Testis (tissue), 3 donors: ENCODE results near the gene A3GALT2. TPM values are rescaled to one million over a fixed set of nuclear protein-coding genes. Genes with fewer than 3 reads are reported as not detected.

Experiments
- DNase-seq: peaks from one replicate; pipeline ENCODE4 v3.0.0-alpha.2; 2019
- H3K27ac ChIP-seq, 2 donors: fragments of 200-600 bp; sonication (generic); one replicate each; pipeline ENCODE4 v1.5.1; 2019
- H3K27me3 ChIP-seq: fragments of 200-600 bp; sonication (generic); one replicate; pipeline ENCODE4 v1.5.1; 2019
- H3K36me3 ChIP-seq: fragments of 200-600 bp; sonication (generic); one replicate; pipeline ENCODE4 v1.5.1; 2017; ENCODE audit warnings: low read depth; ENCODE audit errors: missing control alignments
- H3K4me1 ChIP-seq: fragments of 200-600 bp; sonication (generic); one replicate; pipeline ENCODE4 v1.5.1; 2019
- H3K4me3 ChIP-seq, 2 donors: fragments of 200-600 bp; sonication (generic); one replicate each; pipeline ENCODE4 v1.5.1; 2017 to 2019
- H3K9me3 ChIP-seq: fragments of 200-600 bp; sonication (generic); one replicate; pipeline ENCODE4 v1.5.1; 2017
- POLR2A ChIP-seq: fragments of 450-650 bp; IDR thresholded peaks from one replicate; pipeline ENCODE4 v1.6.1; 2017; ENCODE audit warnings: antibody characterized with exemption, mild to moderate bottlenecking, moderate library complexity
- WGBS, 2 donors: methylation state at CpG; one replicate each; pipeline ENCODE4 v1.1.5; 2018; 5-methylcytosine and 5-hydroxymethylcytosine counted together
- intact Hi-C: fragments of 100-400 bp; cut with DNase I; formaldehyde crosslinking; loops from one replicate; pipeline ENCODE4 v1.15.1; 2023; ENCODE audit warnings: low total_unique reads
- polyA plus RNA-seq: library from polyadenylated mRNA; stranded (reverse); fragments of 350-450 nt; fragmentation: Illumina TruSeq; extraction: RNeasy Lipid Tissue Mini Kit (QIAGEN cat#74804); gene quantifications from one replicate; pipeline ENCODE4 v1.2.3, GENCODE V29; 2014; ENCODE audit warnings: low read depth, low replicate concordance; ENCODE audit not compliant: insufficient read depth
- total RNA-seq, 2 donors: library from RNA; depleted of rRNA; stranded (reverse); fragments of >200 nt; gene quantifications; one replicate each; pipeline ENCODE4 v1.2.3, GENCODE V29; 2016
- TF ChIP-seq, protein P1 (sequence below), 3 experiments: fragments of 450-650 bp in 2 of 3; fragments of 200-600 bp in 1 of 3; sonication (generic) in 1 of 3; IDR thresholded peaks; one replicate each; pipeline ENCODE4 v1.5.1; 2016 to 2019; ENCODE audit warnings: antibody characterized with exemption in 3 of 3, mild to moderate bottlenecking in 2 of 3, moderate library complexity in 1 of 3

The A3GALT2 gene
- total and polyA plus RNA-seq, 3 donors from 2014 or later = 0.87 to 1.7 TPM; not detected in 1

DNA sequence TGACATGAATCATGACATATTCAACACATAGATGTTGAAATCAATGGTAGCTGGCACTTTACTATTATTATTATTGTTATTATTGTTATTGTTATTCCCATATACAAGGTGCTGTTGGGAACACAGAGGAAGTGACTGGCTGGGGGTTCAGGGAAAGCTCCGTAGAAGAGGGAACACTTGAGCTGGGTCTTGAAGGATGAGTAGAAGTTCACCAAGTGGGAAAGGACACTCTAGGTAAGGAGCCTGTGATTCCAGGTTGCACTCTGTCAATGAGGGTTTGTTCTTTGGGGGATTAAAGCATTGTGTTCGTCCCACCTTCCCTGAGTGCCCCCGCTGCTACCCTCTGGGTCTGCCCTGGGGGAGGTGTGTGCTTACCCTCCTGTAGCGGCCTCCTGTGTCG lies 50.5 kb downstream of the A3GALT2 start:
- no peaks in the 10 kb centered on the region for H3K27me3 ChIP-seq
- no peak overlapping the region for H3K4me3 ChIP-seq
- H3K36me3 ChIP-seq = no peaks in the 10 kb centered on the region
- no peak for DNase-seq
- H3K27ac ChIP-seq = no peak overlapping the region
- intact Hi-C loops = no loop called here
- 81 to 89% methylated on average over 5 of the region's 5 CpGs for WGBS, 2 donors
- TF ChIP-seq POLR2A = no peak
- H3K4me1 ChIP-seq = peaks cover 19% of the 10 kb centered on the region
- H3K9me3 ChIP-seq = no peaks in the 10 kb centered on the region

- peaks cover 19% of the 10 kb centered on the region for H3K4me1 ChIP-seq
- H3K27ac ChIP-seq = peak overlapping the region in 1 of 2 donors; percentile 42
- H3K36me3 ChIP-seq = no peaks in the 10 kb centered on the region
- no peak overlapping the region for H3K4me3 ChIP-seq
- TF ChIP-seq, protein P1, sequence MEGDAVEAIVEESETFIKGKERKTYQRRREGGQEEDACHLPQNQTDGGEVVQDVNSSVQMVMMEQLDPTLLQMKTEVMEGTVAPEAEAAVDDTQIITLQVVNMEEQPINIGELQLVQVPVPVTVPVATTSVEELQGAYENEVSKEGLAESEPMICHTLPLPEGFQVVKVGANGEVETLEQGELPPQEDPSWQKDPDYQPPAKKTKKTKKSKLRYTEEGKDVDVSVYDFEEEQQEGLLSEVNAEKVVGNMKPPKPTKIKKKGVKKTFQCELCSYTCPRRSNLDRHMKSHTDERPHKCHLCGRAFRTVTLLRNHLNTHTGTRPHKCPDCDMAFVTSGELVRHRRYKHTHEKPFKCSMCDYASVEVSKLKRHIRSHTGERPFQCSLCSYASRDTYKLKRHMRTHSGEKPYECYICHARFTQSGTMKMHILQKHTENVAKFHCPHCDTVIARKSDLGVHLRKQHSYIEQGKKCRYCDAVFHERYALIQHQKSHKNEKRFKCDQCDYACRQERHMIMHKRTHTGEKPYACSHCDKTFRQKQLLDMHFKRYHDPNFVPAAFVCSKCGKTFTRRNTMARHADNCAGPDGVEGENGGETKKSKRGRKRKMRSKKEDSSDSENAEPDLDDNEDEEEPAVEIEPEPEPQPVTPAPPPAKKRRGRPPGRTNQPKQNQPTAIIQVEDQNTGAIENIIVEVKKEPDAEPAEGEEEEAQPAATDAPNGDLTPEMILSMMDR (IDR thresholded peaks at IDR 0.05) = no peak
- TF ChIP-seq POLR2A = no peak
- 77 to 95% methylated on average over 3 to 5 of the region's 5 CpGs for WGBS, 2 donors
- intact Hi-C loops = no loop called here
- DNase-seq = no peak
- H3K27me3 ChIP-seq = no peaks in the 10 kb centered on the region
- H3K9me3 ChIP-seq = no peaks in the 10 kb centered on the region
Measured at GRCh38 chr1:33269621-33270020, 51.3 kb downstream of the A3GALT2 start.

DNA sequence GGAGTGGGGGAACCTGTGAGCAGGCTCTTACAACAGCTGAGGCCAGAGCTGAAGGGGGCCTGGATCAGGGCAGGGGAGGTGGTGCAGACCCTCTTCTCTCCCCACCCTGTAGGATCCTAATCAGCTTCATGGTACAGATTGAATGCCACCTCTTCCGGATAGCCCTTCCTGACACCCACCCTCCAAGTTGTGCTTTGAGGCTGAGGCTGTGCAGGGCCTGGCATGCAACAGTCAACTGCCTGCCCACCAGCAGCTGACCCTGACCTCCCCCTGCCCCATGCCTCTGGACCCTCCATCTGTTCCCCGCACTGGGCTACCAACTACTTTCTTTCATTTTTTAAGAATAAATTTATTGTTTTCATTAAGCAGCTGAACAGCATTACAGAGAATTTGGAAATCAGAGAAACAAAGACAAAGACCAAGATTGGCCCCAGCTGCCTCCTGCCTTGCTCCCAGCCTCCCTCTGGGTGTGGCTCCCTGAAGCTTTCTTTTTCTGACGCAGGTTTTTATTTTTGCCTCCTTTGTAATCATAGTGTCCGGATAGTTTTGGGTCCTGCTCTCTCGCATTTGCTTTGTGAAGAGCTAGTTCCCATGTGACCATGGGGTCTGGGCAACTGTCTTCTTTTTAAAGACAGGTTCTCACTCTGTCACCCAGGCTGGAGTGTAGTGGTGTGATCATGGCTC lies 51.8 kb downstream of the A3GALT2 start:
- no peak for DNase-seq
- WGBS, 2 donors = 36 to 46% methylated on average over 5 of the region's 5 CpGs
- no peaks in the 10 kb centered on the region for H3K9me3 ChIP-seq
- intact Hi-C loops = no loop called here
- H3K4me3 ChIP-seq = no peak overlapping the region
- H3K27me3 ChIP-seq = no peaks in the 10 kb centered on the region
- peaks cover 23% of the 10 kb centered on the region for H3K4me1 ChIP-seq
- TF ChIP-seq POLR2A = no peak
- TF ChIP-seq, protein P1 (IDR thresholded peaks at IDR 0.05) = no peak
- no peaks in the 10 kb centered on the region for H3K36me3 ChIP-seq
- H3K27ac ChIP-seq = peak overlapping the region in 1 of 2 donors; percentile 42

GRCh38 chr1:33268457-33268856 lies 52.4 kb downstream of the A3GALT2 start:
- WGBS, 2 donors = 73 to 79% methylated on average over 2 of the region's 2 CpGs
- TF ChIP-seq, protein P1 (IDR thresholded peaks at IDR 0.05) = no peak
- TF ChIP-seq POLR2A = no peak
- no peaks in the 10 kb centered on the region for H3K9me3 ChIP-seq
- DNase-seq = no peak
- intact Hi-C loops = no loop called here
- H3K27ac ChIP-seq = peak overlapping the region in 1 of 2 donors; percentile 42
- no peak overlapping the region for H3K4me3 ChIP-seq
- no peaks in the 10 kb centered on the region for H3K27me3 ChIP-seq
- H3K4me1 ChIP-seq = peaks cover 29% of the 10 kb centered on the region
- H3K36me3 ChIP-seq = no peaks in the 10 kb centered on the region

- TF ChIP-seq, protein P1 (IDR thresholded peaks at IDR 0.05) = no peak
- TF ChIP-seq POLR2A = no peak
- no peaks in the 10 kb centered on the region for H3K36me3 ChIP-seq
- H3K27me3 ChIP-seq = no peaks in the 10 kb centered on the region
- H3K9me3 ChIP-seq = no peaks in the 10 kb centered on the region
- intact Hi-C loops = no loop called here
- WGBS, 2 donors = 76 to 82% methylated on average over 5 of the region's 5 CpGs
- no peak overlapping the region for H3K27ac ChIP-seq
- DNase-seq = no peak
- H3K4me3 ChIP-seq = no peak overlapping the region
- H3K4me1 ChIP-seq = peaks cover 30% of the 10 kb centered on the region
Measured at GRCh38 chr1:33267468-33268205, 53.3 kb downstream of the A3GALT2 start.
